ENCODE measurements around the gene CAMTA1. TPM values are rescaled to one million over a fixed set of nuclear protein-coding genes. Genes with fewer than 3 reads are reported as not detected.
A peak's percentile ranks its signal among the peaks of the same experiment; 100 is the strongest.
"Not testable (repeated sequence)": the region's sequence is repeated elsewhere in the genome, so short reads cannot be mapped to it uniquely, and the experiment has no call there.

Gene CAMTA1
- total RNA-seq, 1 donor from 2014 or later, result 38.1 TPM

DNA sequence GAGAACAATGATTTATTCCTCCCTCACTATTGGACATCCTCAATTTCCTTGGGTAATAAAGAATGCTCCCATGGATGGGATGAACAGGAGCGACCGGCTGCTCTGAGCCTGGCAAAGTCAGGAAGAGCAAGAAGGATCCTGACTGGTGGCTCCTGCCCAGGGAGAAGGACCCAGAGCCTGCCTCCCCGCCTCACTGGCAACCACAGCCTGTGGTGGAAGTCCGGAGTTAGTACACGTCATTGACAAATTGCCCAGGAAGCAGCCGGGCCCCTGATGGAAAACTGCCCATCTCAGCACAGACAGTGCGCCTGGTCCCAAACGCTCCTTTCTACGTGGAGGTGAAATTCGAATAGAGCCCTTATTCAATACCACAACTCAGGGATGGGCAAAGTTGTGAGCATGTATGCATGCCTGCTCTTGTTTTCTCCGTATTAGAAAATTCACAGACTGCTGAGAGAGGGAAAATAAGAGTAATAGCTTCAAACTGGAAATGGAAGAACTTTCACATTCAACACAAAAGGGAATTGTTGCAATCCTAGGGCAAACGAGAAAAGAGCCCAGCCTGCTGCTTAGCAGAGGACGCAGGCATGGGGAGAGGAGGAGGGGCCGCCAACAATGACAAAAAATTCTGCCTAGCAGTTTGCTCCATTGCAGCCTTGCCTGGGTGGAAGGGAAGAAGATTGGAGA is 588.8 kb downstream of the CAMTA1 start:
- no peak overlapping the region for H3K27ac ChIP-seq (ENCODE audit: low read depth, low read length)

GRCh38 chr1:7374563-7375160 is 589.4 kb downstream of the CAMTA1 start:
- Histone ChIP-seq H3K4me3 (ENCODE audit: low read length in 3 of 3) (no peak overlapping the region), H3K36me3 (ENCODE audit: control insufficient read depth in 3 of 3, insufficient read depth in 3 of 3, low read length in 3 of 3) (no peaks in the 10 kb centered on the region)

More for the DNA sequence above, 588.8 kb downstream of the CAMTA1 start:
- Histone ChIP-seq H3K36me3 (ENCODE audit: control insufficient read depth in 3 of 3, insufficient read depth in 3 of 3, low read length in 3 of 3) (no peaks in the 10 kb centered on the region), H3K9ac (ENCODE audit: low read depth in 1 of 3, low read length in 3 of 3) (no peak overlapping the region), H3K27me3 (ENCODE audit: control insufficient read depth in 3 of 3, insufficient read depth in 3 of 3, low read length in 3 of 3) (peaks cover 0 to 7% (median 0%) of the 10 kb centered on the region in 3 donors), H3K4me3 (ENCODE audit: low read length in 3 of 3) (no peak overlapping the region), H3K4me1 (ENCODE audit: control insufficient read depth in 3 of 3, insufficient read depth in 3 of 3, low read length in 3 of 3) (peaks cover 0 to 7% (median 4%) of the 10 kb centered on the region in 3 donors), H3K9me3 (ENCODE audit: control insufficient read depth in 3 of 3, low read length in 3 of 3) (no peaks in the 10 kb centered on the region)

GRCh38 chr1:7375329-7375728 is 590.1 kb downstream of the CAMTA1 start:
- Histone ChIP-seq H3K36me3 (ENCODE audit: control insufficient read depth in 3 of 3, insufficient read depth in 3 of 3, low read length in 3 of 3) (no peaks in the 10 kb centered on the region), H3K9ac (ENCODE audit: low read depth in 1 of 3, low read length in 3 of 3) (no peak overlapping the region), H3K27ac (ENCODE audit: low read depth, low read length) (no peak overlapping the region), H3K9me3 (ENCODE audit: control insufficient read depth in 3 of 3, low read length in 3 of 3) (no peaks in the 10 kb centered on the region), H3K4me1 (ENCODE audit: control insufficient read depth in 3 of 3, insufficient read depth in 3 of 3, low read length in 3 of 3) (peaks cover 0 to 13% (median 10%) of the 10 kb centered on the region in 3 donors), H3K27me3 (ENCODE audit: control insufficient read depth in 3 of 3, insufficient read depth in 3 of 3, low read length in 3 of 3) (peaks cover 0 to 7% (median 6%) of the 10 kb centered on the region in 3 donors), H3K4me3 (ENCODE audit: low read length in 3 of 3) (no peak overlapping the region)

More at GRCh38 chr1:7374563-7375160, 589.4 kb downstream of the CAMTA1 start:
- no peak overlapping the region for H3K9ac ChIP-seq (ENCODE audit: low read depth in 1 of 3, low read length in 3 of 3)
- peaks cover 0 to 12% (median 8%) of the 10 kb centered on the region in 3 donors for H3K4me1 ChIP-seq (ENCODE audit: control insufficient read depth in 3 of 3, insufficient read depth in 3 of 3, low read length in 3 of 3)
- H3K27ac ChIP-seq (ENCODE audit: low read depth, low read length), result no peak overlapping the region
- peaks cover 0 to 7% (median 3%) of the 10 kb centered on the region in 3 donors for H3K27me3 ChIP-seq (ENCODE audit: control insufficient read depth in 3 of 3, insufficient read depth in 3 of 3, low read length in 3 of 3)
- no peaks in the 10 kb centered on the region for H3K9me3 ChIP-seq (ENCODE audit: control insufficient read depth in 3 of 3, low read length in 3 of 3)

DNA sequence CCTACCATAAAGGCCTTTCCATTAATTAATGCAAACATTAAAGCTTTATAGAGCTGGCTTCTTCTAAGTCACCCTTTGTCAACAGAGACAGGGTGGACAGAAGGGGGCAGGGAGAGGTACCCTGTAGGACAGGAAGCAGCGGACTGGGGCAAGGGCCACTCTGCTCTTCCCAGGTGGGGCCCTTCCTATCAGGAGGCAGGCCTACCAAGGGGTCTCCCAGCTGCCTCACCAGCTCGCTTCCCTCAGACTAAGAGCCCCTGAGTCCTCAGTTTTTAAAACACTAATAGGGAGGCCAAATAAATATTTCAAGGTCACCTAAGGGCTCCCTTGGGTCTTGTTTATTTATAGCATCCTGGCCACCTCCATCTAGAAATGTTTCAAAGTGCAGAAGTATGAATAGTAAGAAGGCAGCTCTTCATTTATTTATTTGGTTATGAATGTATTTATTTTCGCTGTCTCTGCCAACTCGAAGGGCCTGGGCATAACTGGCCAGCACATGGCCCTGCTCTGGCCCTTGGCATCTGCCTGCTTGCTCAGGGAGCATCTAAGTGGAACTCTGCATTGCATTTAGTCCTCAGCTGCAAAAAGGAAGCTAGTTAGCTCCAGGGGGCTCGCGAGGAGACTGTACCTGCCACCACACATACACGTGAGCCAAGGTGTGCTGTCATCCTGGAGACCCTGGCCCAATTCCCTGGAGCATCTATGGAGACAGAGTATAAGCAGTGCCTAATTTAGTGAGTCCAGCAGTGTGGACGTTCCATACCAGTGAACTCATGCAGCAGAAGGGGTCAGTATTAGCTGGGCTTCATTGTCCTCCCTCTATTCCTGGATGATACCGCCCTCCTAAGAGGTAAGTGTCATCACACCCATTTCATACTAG is 590.8 kb downstream of the CAMTA1 start:
- Histone ChIP-seq H3K4me1 (ENCODE audit: control insufficient read depth in 3 of 3, insufficient read depth in 3 of 3, low read length in 3 of 3) (peaks cover 0 to 13% (median 10%) of the 10 kb centered on the region in 3 donors), H3K36me3 (ENCODE audit: control insufficient read depth in 3 of 3, insufficient read depth in 3 of 3, low read length in 3 of 3) (no peaks in the 10 kb centered on the region), H3K9me3 (ENCODE audit: control insufficient read depth in 3 of 3, low read length in 3 of 3) (no peaks in the 10 kb centered on the region), H3K27ac (ENCODE audit: low read depth, low read length) (no peak overlapping the region), H3K4me3 (ENCODE audit: low read length in 3 of 3) (no peak overlapping the region), H3K9ac (ENCODE audit: low read depth in 1 of 3, low read length in 3 of 3) (no peak overlapping the region), H3K27me3 (ENCODE audit: control insufficient read depth in 3 of 3, insufficient read depth in 3 of 3, low read length in 3 of 3) (peaks cover 0 to 7% (median 6%) of the 10 kb centered on the region in 3 donors)

GRCh38 chr1:7376676-7377075 is 591.4 kb downstream of the CAMTA1 start:
- peaks cover 0 to 13% (median 10%) of the 10 kb centered on the region in 3 donors for H3K4me1 ChIP-seq (ENCODE audit: control insufficient read depth in 3 of 3, insufficient read depth in 3 of 3, low read length in 3 of 3)
- no peak overlapping the region for H3K27ac ChIP-seq (ENCODE audit: low read depth, low read length)
- H3K4me3 ChIP-seq (ENCODE audit: low read length in 3 of 3), result no peak overlapping the region
- no peak overlapping the region for H3K9ac ChIP-seq (ENCODE audit: low read depth in 1 of 3, low read length in 3 of 3)
- no peaks in the 10 kb centered on the region for H3K9me3 ChIP-seq (ENCODE audit: control insufficient read depth in 3 of 3, low read length in 3 of 3)
- no peaks in the 10 kb centered on the region for H3K36me3 ChIP-seq (ENCODE audit: control insufficient read depth in 3 of 3, insufficient read depth in 3 of 3, low read length in 3 of 3)
- H3K27me3 ChIP-seq (ENCODE audit: control insufficient read depth in 3 of 3, insufficient read depth in 3 of 3, low read length in 3 of 3), result peaks cover 0 to 7% (median 6%) of the 10 kb centered on the region in 3 donors

GRCh38 chr1:7378346-7379130 is 593.3 kb downstream of the CAMTA1 start:
- H3K27me3 ChIP-seq (ENCODE audit: control insufficient read depth in 3 of 3, insufficient read depth in 3 of 3, low read length in 3 of 3), result peaks cover 0 to 6% (median 0%) of the 10 kb centered on the region in 3 donors
- H3K4me3 ChIP-seq (ENCODE audit: low read length in 3 of 3), result no peak overlapping the region
- no peak overlapping the region for H3K27ac ChIP-seq (ENCODE audit: low read depth, low read length)
- H3K9me3 ChIP-seq (ENCODE audit: control insufficient read depth in 3 of 3, low read length in 3 of 3), result no peaks in the 10 kb centered on the region
- H3K4me1 ChIP-seq (ENCODE audit: control insufficient read depth in 3 of 3, insufficient read depth in 3 of 3, low read length in 3 of 3), result peaks cover 0 to 13% (median 10%) of the 10 kb centered on the region in 3 donors
- H3K9ac ChIP-seq (ENCODE audit: low read depth in 1 of 3, low read length in 3 of 3), result no peak overlapping the region
- no peaks in the 10 kb centered on the region for H3K36me3 ChIP-seq (ENCODE audit: control insufficient read depth in 3 of 3, insufficient read depth in 3 of 3, low read length in 3 of 3)

DNA sequence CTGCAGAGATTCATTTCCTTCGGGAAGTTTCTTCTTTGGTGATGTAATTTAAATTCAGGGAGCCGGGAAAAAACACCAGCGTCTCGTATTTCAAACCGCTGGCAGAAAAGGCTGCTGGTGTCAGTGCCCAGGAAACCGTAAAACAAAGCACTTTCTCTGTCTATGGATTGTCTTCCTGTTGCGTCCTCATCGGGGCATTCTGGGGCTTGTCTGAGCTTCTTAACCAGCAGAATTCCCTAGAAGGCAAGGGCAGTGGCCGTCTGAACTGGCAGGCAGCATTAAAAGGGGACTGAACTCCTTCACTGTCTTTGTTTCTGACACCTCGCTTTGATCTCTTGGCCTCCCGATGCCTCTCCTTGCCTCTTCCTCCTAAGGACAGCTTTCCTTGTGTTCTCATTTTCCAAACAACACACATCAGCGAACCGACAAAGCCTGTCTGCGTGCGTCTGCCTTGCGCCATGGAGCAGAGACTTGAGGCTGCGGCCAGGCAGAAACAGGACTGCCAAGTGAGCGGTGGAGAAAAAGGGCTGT is 594.3 kb downstream of the CAMTA1 start:
- Histone ChIP-seq H3K4me3 (ENCODE audit: low read length in 3 of 3) (peak overlapping the region in 1 of 3 donors; percentile 22), H3K36me3 (ENCODE audit: control insufficient read depth in 3 of 3, insufficient read depth in 3 of 3, low read length in 3 of 3) (no peaks in the 10 kb centered on the region), H3K4me1 (ENCODE audit: control insufficient read depth in 3 of 3, insufficient read depth in 3 of 3, low read length in 3 of 3) (peaks cover 0 to 13% (median 10%) of the 10 kb centered on the region in 3 donors), H3K9ac (ENCODE audit: low read depth in 1 of 3, low read length in 3 of 3) (peak overlapping the region in 1 of 3 donors; percentile 50), H3K9me3 (ENCODE audit: control insufficient read depth in 3 of 3, low read length in 3 of 3) (no peaks in the 10 kb centered on the region), H3K27me3 (ENCODE audit: control insufficient read depth in 3 of 3, insufficient read depth in 3 of 3, low read length in 3 of 3) (peaks cover 0 to 6% (median 0%) of the 10 kb centered on the region in 3 donors), H3K27ac (ENCODE audit: low read depth, low read length) (no peak overlapping the region)

DNA sequence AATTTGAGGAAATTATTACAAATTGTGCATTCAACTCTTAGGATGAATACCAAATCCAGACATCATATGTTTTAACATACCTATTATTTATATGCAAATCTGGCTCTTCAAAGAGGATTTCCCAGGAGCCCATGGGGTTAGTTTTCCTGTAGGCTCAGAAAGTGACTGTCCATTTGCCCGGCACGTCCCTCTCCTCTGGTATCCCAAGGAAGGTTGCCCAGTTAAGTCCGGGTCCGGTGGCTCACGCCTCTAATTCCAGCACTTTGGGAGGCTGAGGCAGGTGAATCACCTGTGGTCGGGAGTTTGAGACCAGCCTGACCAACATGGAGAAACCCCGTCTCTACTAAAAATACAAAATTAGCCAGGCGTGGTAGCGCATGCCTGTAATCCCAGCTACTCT is 594.8 kb downstream of the CAMTA1 start:
- peaks cover 0 to 13% (median 10%) of the 10 kb centered on the region in 3 donors for H3K4me1 ChIP-seq (ENCODE audit: control insufficient read depth in 3 of 3, insufficient read depth in 3 of 3, low read length in 3 of 3)
- not testable (repeated sequence) for H3K9ac ChIP-seq (ENCODE audit: low read depth in 1 of 3, low read length in 3 of 3); H3K9me3 ChIP-seq (ENCODE audit: control insufficient read depth in 3 of 3, low read length in 3 of 3); H3K27me3 ChIP-seq (ENCODE audit: control insufficient read depth in 3 of 3, insufficient read depth in 3 of 3, low read length in 3 of 3); H3K27ac ChIP-seq (ENCODE audit: low read depth, low read length); H3K4me3 ChIP-seq (ENCODE audit: low read length in 3 of 3); H3K36me3 ChIP-seq (ENCODE audit: control insufficient read depth in 3 of 3, insufficient read depth in 3 of 3, low read length in 3 of 3)

GRCh38 chr1:7380712-7381111 is 595.5 kb downstream of the CAMTA1 start:
- Histone ChIP-seq H3K27ac (ENCODE audit: low read depth, low read length) (no peak overlapping the region), H3K9ac (ENCODE audit: low read depth in 1 of 3, low read length in 3 of 3) (no peak overlapping the region), H3K36me3 (ENCODE audit: control insufficient read depth in 3 of 3, insufficient read depth in 3 of 3, low read length in 3 of 3) (no peaks in the 10 kb centered on the region), H3K9me3 (ENCODE audit: control insufficient read depth in 3 of 3, low read length in 3 of 3) (no peaks in the 10 kb centered on the region), H3K27me3 (ENCODE audit: control insufficient read depth in 3 of 3, insufficient read depth in 3 of 3, low read length in 3 of 3) (peaks cover 0 to 6% (median 0%) of the 10 kb centered on the region in 3 donors), H3K4me3 (ENCODE audit: low read length in 3 of 3) (no peak overlapping the region), H3K4me1 (ENCODE audit: control insufficient read depth in 3 of 3, insufficient read depth in 3 of 3, low read length in 3 of 3) (peaks cover 0 to 13% (median 10%) of the 10 kb centered on the region in 3 donors)
